ENCODE results near the gene MAN2B1.
"Not testable (repeated sequence)": the region's sequence is repeated elsewhere in the genome, so short reads cannot be mapped to it uniquely, and the experiment has no call there.

MAN2B1 gene

DNA sequence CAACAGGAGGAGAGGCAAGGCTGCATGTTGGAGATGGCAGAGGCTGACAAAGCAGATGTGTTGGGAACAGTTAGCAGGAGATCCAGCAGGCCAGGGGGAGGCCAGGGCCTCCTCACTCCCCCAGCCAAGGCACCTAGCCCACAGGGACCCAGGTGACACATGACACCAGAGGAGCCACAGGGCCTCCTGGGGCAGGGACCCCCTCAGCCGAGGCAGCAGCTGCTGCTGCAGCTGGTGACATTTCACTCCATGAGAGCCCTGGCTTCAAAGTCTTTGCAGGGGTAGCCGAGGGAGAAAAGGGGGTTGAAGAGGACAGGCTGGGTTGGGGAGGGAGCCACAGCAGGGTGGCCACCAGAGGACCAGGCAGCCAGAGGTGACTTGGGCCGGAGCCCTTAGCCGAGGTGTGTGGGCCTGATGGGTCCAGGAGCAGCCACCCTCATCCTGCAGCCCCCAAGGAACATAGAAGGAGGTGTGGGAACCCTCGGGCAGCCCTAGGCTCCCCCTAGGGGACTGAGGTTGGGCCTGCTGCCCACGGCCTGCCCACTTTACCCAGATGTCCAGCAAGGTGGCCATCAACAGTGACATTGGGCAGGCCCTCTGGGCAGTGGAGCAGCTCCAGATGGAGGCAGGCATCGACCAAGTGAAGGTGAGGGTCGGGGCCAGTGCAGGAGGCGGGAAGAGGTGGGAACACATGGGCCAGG, 21.1 kb upstream of the MAN2B1 start, which contains the start of gene GNG14:
Gene GNG14, plus strand, starts transcription at position 503 of the 701 bp plus-strand sequence. Its CDS starts 51 bp downstream, at position 554.
- DNase-seq, result no peak

- no peak for DNase-seq
Measured at GRCh38 chr19:12685831-12686230, 19.3 kb upstream of the MAN2B1 start.

DNA sequence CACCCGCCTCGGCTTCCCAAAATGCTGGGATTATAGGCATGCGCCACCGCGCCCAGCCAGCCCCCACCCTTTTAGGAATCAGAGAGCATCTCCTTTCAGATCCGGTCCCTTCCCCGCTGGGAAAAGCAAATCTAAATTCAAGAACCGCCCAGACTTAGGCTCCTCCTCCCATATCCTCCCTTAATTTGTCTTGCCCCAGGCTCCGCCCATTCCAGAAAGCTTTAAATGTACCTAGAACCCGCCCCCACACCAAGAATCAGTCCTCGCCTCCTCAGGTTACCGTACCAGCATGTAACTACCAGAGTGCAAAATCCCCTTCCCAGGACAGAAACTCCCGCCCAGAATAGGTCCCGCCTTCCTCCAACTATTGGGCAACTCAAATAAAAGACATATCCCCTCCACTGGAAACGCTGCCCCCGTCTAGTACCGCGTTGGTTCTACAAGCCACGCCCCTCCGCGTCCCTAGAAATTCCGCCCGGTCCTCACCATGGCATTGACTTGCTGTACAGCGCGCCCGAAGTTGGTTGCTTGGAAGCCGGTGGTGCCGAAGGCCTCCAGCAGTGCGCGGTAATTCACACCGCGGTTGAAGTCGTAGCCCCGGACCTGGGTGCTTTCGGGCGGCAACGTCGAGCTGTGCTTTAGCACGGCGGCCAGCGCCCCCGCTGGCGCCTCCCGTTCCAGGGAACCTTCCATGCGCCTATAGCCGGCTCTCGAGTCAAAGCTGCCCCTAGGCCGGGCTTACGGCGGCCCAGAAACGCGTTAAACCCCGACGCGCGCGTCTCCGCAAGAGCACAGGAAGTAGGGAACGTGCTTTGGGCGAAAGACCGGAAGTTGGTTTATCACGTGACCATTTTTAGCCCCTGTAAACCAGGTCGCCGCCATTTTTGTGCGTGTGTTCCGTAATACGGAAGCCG, 14.8 kb upstream of the MAN2B1 start, which contains the start of gene DHPS:
Gene DHPS, minus strand, starts transcription at position 807 of the 914 bp plus-strand sequence. Its CDS starts 114 bp downstream, at position 693.
- DNase-seq, result peak; percentile 79

- no peak for DNase-seq
Measured at GRCh38 chr19:12680034-12680433, 13.5 kb upstream of the MAN2B1 start.

GRCh38 chr19:12678039-12678438, 11.5 kb upstream of the MAN2B1 start:
- DNase-seq, result not testable (repeated sequence)

- DNase-seq, result no peak
Measured at GRCh38 chr19:12676928-12677327, 10.4 kb upstream of the MAN2B1 start.

DNA sequence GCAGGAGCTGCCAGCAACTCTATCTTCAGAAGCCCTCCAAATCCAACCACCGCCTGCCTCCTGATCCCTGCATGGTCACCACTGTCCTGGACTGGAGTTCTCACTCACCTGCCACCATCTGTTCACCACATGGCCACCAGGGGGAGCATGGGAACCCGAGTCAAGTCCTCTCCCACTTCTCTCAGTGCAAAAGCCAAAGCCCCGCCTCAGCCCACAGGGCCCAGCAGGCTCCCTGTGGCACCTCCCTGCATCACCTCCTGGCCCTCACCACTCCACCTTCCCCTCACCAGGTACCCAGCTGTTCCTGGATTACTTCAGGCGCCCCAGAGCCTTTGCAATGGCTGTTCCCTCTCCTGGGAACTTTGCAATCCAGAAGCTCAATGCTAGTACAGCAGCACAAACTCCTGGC, 9.8 kb upstream of the MAN2B1 start:
- peak; percentile 83 for DNase-seq

DNA sequence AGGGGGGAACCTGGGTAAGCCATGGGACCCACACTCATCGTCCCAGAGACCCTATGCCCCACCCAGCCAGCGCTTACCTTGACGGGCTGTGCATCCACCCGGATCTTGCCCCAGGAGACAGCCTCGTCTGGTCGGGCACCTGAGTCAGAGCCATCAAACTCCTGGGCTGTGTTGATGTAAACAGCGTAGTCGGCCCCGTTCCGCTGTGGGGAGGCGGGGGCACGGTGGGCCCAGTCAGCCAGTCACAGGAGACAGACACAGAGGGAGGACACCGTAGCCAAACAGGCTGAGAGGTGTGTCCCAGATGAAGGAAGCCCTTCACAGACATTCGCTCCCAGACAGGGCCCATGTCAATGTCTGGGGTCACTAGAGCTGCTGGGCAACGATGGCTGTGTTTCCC, 9.4 kb upstream of the MAN2B1 start:
- no peak for DNase-seq

DNA sequence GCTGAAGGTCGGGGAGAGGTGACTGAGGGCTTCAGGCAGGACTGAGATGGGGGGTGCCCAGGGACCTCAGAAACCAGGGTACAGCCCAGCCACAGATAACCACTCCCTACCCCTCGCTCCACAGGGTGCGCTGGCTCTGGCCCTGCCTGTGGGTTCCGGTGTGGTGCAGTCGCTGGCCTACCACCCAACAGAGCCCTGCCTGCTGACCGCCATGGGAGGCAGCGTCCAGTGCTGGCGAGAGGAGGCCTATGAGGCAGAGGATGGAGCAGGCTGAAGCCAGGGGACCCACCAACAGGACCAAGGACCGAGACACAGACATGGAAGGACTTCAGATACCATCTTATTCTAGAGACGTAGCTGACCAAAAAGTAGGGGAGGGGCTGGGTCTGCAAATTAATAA, 8.9 kb upstream of the MAN2B1 start:
- no peak for DNase-seq

- DNase-seq, result no peak
Measured at GRCh38 chr19:12672744-12673143, 6.2 kb upstream of the MAN2B1 start.

GRCh38 chr19:12670159-12670928, 3.8 kb upstream of the MAN2B1 start:
- DNase-seq, result no peak

- peak; percentile 80 for DNase-seq
Measured at GRCh38 chr19:12669270-12670158, 3.0 kb upstream of the MAN2B1 start.

GRCh38 chr19:12668932-12669269, 2.4 kb upstream of the MAN2B1 start:
- DNase-seq, result peak; percentile 71

DNA sequence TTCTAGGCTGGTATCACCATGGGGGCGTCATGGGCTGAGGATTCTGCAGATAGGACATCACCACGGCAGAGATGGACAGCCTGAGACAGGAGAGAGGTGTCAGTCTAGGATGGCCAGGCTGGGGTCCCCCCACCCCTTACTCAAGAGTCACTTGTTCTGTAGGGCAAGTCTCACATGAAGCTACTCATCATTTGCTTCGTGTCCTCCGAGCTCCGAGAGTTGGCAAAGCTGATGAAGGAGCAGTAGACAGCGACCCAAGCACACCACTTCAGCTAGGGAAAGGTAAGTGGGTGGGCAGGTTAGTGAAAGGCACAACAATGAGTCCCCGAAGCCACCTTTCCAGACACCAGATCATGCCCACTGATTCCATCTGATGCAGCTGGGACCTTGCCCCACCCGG, 1.8 kb upstream of the MAN2B1 start:
- DNase-seq, result no peak

- DNase-seq, result no peak
Measured at GRCh38 chr19:12667731-12668302, 1.3 kb upstream of the MAN2B1 start.

GRCh38 chr19:12665671-12666264, 774 bp downstream of the MAN2B1 start:
- peak; percentile 29 for DNase-seq

DNA sequence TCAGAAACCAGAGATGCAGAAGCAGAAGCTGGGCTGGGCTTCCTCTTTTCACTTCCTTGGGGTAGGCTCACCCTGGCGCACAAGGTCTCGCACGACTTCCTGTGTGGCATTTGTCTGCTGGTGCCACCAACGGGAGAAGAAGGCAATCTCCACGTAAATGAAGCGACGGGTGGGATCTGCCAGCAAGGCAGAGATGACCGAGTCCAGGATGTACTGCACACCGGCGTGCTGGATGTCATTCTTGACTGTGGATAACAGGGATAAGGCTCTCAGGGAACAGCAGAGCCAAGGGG, 1.3 kb downstream of the MAN2B1 start:
- peak; percentile 51 for DNase-seq

GRCh38 chr19:12664406-12665280, 1.9 kb downstream of the MAN2B1 start:
- DNase-seq, result no peak

- no peak for DNase-seq
Measured at GRCh38 chr19:12660980-12661379, 5.6 kb downstream of the MAN2B1 start.

- no peak for DNase-seq
Measured at GRCh38 chr19:12657966-12658365, 8.6 kb downstream of the MAN2B1 start.
